ENCODE data around the gene CD79A. TPM values are rescaled to one million over a fixed set of nuclear protein-coding genes. Genes with fewer than 3 reads are reported as not detected.
A peak's percentile ranks its signal among the peaks of the same experiment; 100 is the strongest.

Gene CD79A
- total RNA-seq, 4 donors from 2014 or later = 1.7 to 3.1 TPM; not detected in 2

- Histone ChIP-seq H3K4me3 (no peak overlapping the region), H3K36me3 (no peaks in the 10 kb centered on the region), H3K4me1 (peaks cover 14 to 21% (median 19%) of the 10 kb centered on the region in 3 donors), H3K9me3 (no peaks in the 10 kb centered on the region), H3K27me3 (peaks cover 26 to 100% (median 61%) of the 10 kb centered on the region in 4 donors), H3K27ac (no peak overlapping the region)
- DNase-seq = no peak
- 30 to 47% methylated on average over 7 of the region's 7 CpGs for WGBS, 2 donors
- intact Hi-C loops (cut with DNase I) = no loop called here
- TF ChIP-seq, protein P1, sequence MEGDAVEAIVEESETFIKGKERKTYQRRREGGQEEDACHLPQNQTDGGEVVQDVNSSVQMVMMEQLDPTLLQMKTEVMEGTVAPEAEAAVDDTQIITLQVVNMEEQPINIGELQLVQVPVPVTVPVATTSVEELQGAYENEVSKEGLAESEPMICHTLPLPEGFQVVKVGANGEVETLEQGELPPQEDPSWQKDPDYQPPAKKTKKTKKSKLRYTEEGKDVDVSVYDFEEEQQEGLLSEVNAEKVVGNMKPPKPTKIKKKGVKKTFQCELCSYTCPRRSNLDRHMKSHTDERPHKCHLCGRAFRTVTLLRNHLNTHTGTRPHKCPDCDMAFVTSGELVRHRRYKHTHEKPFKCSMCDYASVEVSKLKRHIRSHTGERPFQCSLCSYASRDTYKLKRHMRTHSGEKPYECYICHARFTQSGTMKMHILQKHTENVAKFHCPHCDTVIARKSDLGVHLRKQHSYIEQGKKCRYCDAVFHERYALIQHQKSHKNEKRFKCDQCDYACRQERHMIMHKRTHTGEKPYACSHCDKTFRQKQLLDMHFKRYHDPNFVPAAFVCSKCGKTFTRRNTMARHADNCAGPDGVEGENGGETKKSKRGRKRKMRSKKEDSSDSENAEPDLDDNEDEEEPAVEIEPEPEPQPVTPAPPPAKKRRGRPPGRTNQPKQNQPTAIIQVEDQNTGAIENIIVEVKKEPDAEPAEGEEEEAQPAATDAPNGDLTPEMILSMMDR (IDR thresholded peaks at IDR 0.05) = no peak
- no peak for TF ChIP-seq POLR2A (IDR thresholded peaks at IDR 0.05)
Observed at GRCh38 chr19:41925208-41926003, 48.3 kb downstream of the CD79A start.

DNA sequence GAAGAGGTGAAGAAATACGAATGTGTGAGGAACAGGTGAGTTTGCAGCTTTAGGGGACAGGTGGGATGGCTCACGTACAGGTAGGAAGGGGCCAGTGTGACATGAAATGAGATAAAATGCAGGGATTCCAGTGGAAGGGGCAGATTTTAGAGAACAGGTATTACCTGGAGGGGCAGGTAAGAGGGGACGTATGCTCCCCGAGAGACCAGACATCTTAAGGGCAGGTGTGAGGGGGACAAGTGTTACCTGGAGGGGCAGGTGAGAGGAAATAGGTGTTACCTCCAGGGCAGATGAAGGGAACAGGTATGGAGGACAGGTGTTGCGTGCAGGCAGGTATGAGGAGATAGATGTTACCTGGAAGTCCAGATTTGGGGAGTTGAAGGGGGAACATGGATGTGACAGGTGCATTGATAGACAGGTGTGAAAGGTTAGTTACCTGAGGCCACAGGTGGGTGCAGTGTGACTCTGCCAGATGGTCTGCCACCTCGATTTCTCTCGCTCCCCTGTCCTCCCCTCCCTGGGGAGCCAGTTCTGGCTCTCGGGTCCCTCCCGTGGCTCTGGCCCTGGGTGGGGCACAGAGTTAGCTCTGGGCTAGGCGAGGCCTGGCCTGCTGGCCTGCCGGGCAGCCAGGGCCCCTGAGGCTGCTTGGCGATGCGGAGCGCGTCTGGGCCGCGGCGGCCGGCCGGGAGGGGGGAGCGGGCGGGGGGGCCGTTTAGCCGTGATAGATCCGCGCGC, 49.1 kb downstream of the CD79A start:
- Histone ChIP-seq H3K9me3 (no peaks in the 10 kb centered on the region), H3K27ac (no peak overlapping the region), H3K4me1 (peaks cover 14 to 21% (median 19%) of the 10 kb centered on the region in 3 donors), H3K4me3 (no peak overlapping the region), H3K36me3 (no peaks in the 10 kb centered on the region), H3K27me3 (peaks cover 29 to 100% (median 62%) of the 10 kb centered on the region in 4 donors)
- WGBS, 2 donors = 38 to 45% methylated on average over 14 to 16 of the region's 27 CpGs
- no peak for DNase-seq
- intact Hi-C loops (cut with DNase I) = no loop called here
- no peak for TF ChIP-seq POLR2A (IDR thresholded peaks at IDR 0.05)
- TF ChIP-seq, protein P1 (IDR thresholded peaks at IDR 0.05) = no peak

DNA sequence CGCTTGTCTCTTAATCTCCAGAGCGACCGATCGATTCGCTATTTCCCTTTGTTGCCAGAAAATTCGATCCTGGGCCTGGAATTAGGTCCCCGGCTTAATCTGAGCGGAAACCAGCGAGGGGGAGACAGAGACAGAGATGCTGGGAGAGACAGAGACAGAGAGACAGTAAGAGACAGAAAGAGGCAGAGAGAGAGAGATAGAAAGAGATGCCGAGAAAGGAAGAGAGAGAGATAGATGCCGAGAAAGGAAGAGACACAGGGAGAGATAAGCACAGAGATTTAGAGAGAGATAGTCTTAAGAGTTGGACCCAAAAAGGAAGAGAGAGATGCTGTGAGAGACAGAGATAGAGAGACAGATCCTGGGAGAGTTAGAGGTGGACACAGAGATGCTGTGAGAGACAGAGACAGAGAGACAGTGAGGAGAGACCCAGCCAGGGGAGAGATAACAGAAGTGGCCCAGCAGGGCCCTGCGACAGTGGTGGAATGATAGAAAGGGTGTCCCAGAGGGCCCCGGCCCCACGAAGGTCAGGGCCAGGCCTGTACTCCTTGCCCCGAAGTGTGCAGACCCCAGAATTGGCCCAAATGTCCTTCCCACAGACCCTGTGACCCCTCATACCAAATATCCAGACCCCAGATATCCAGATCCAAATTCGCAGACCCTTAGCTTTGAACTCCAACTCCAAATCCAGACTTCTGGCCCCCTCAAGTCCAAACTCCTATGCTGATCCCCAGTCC, 49.9 kb downstream of the CD79A start:
- Histone ChIP-seq H3K4me3 (no peak overlapping the region), H3K27me3 (peaks cover 35 to 100% (median 61%) of the 10 kb centered on the region in 4 donors), H3K9me3 (no peaks in the 10 kb centered on the region), H3K36me3 (no peaks in the 10 kb centered on the region), H3K4me1 (peaks cover 14 to 21% (median 19%) of the 10 kb centered on the region in 3 donors), H3K27ac (no peak overlapping the region)
- 50 to 54% methylated on average over 16 of the region's 16 CpGs for WGBS, 2 donors
- no peak for DNase-seq
- intact Hi-C loops (cut with DNase I) = no loop called here
- TF ChIP-seq, protein P1 (IDR thresholded peaks at IDR 0.05) = no peak

DNA sequence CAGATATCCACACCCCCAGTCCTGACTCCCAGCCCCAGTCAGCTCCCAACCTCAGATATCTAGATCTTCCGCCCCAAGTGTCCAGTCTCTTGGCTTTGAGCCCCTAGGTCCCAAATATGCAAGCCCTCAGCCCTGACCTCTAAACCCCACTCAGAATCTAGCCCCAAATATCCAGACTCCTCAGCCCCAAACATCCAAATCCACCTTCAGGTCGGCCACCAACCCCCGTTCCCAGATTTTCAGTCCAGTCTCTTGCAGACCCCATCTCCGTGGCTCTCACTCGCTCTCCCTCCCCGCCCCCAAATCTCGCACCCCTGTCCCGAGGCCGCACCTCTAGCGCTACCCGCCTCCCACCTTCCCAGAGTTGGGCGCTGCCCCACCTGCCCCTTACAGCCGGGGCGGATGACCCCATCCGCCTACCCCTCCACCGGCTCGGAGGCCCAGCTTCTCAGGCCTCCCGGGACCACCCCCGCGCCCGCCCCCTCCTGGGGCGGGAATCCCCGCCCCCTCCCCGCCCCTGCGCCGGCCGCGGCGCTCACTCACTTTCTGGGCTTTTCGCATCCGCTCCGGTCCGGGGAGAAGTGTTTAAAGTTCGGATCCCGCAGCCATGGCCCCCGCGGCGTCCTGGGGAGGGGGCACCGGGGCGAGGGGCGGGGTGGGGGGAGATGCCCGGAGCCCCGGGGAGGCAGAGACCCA, 50.6 kb downstream of the CD79A start:
- peaks cover 14 to 21% (median 19%) of the 10 kb centered on the region in 3 donors for H3K4me1 ChIP-seq
- H3K4me3 ChIP-seq = peak overlapping the region; percentile 16 to 69 (median 40)
- H3K9me3 ChIP-seq = no peaks in the 10 kb centered on the region
- WGBS, 2 donors = 16 to 18% methylated on average over 10 to 15 of the region's 43 CpGs
- no peak for DNase-seq
- peaks cover 39 to 100% (median 60%) of the 10 kb centered on the region in 4 donors for H3K27me3 ChIP-seq
- H3K27ac ChIP-seq = no peak overlapping the region
- TF ChIP-seq, protein P1 (IDR thresholded peaks at IDR 0.05) = no peak
- no peak for TF ChIP-seq POLR2A (IDR thresholded peaks at IDR 0.05)
- H3K36me3 ChIP-seq = no peaks in the 10 kb centered on the region
- intact Hi-C loops (cut with DNase I) = no loop called here

All from esophagus squamous epithelium (tissue), 5 donors.